Calu3 (cell line): Measurements from ENCODE around the gene C4BPA. TPM values are rescaled to one million over a fixed set of nuclear protein-coding genes. Genes with fewer than 3 reads are reported as not detected.

Experiments
- BruUV-seq: library from RNA; stranded (reverse); fragments of 400-500 nt; replicated peaks from 2 replicates; lab custom pipeline; 2021; lab: Mats Ljungman, UMichigan
- CTCF ChIA-PET: fragments of 300-600 bp; sonication (Branson Sonifier 250); formaldehyde crosslinking; loops from one replicate; lab custom pipeline; 2022; ENCODE audit warnings: antibody characterized with exemption; lab: Charles Lee
- DNase-seq: peaks from one replicate; pipeline ENCODE4 v3.0.0; 2022
- H3K27ac Mint-ChIP-seq: one replicate; pipeline ENCODE4 v1.8.0; 2022; ENCODE audit warnings: mixed read lengths; ENCODE audit not compliant: unreplicated experiment
- H3K27me3 Mint-ChIP-seq: one replicate; pipeline ENCODE4 v1.8.0; 2022; ENCODE audit warnings: mixed read lengths; ENCODE audit not compliant: unreplicated experiment
- H3K36me3 Mint-ChIP-seq: one replicate; pipeline ENCODE4 v1.8.0; 2022; ENCODE audit warnings: mild to moderate bottlenecking, moderate library complexity, mixed read lengths; ENCODE audit not compliant: insufficient read depth, unreplicated experiment
- H3K4me1 Mint-ChIP-seq: one replicate; pipeline ENCODE4 v1.8.0; 2022; ENCODE audit warnings: mild to moderate bottlenecking, low read depth, mixed read lengths; ENCODE audit not compliant: unreplicated experiment
- H3K4me3 Mint-ChIP-seq: one replicate; pipeline ENCODE4 v1.8.0; 2022; ENCODE audit warnings: mild to moderate bottlenecking, low read depth, moderate library complexity, mixed read lengths; ENCODE audit not compliant: unreplicated experiment
- H3K9me3 Mint-ChIP-seq: one replicate; pipeline ENCODE4 v1.8.0; 2022; ENCODE audit warnings: low read depth, mixed read lengths; ENCODE audit not compliant: unreplicated experiment
- intact Hi-C: fragments of 100-400 bp; cut with micrococcal nuclease; formaldehyde crosslinking; loops from one replicate; pipeline ENCODE4 v1.10.0; 2022; ENCODE audit not compliant: unreplicated experiment
- total RNA-seq: library from RNA; stranded (reverse); gene quantifications from 2 replicates; pipeline ENCODE4 v1.2.3, GENCODE V29; 2022
- TF ChIP-seq, protein P1 (sequence below): fragments of 200-600 bp; IDR thresholded peaks from one replicate; pipeline ENCODE4 v1.8.0; 2022; ENCODE audit warnings: antibody characterized with exemption; ENCODE audit not compliant: unreplicated experiment

Gene C4BPA
- total RNA-seq, 1 experiment from 2014 or later, result 1.0 TPM

DNA sequence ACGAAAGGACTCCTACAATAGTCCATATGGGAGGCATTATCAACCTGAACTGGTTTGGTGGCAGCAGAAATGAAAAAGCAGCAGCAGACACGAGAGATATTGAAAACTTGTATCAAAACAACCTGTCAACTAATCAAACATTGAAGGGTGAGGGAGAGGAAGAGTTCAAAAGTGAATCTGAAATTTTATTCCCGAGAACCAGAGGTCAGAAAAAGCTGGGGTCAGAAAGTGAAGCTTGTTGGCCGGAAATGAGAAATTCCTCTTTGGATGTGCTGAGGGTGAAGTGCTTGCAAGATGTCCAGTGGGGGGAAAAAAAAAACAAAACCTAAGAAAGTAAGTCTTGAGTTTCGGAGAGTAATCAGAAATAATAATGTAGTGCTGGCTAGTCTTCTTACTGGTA is 1.9 kb upstream of the C4BPA start:
- no TSS peak for BruUV-seq

DNA sequence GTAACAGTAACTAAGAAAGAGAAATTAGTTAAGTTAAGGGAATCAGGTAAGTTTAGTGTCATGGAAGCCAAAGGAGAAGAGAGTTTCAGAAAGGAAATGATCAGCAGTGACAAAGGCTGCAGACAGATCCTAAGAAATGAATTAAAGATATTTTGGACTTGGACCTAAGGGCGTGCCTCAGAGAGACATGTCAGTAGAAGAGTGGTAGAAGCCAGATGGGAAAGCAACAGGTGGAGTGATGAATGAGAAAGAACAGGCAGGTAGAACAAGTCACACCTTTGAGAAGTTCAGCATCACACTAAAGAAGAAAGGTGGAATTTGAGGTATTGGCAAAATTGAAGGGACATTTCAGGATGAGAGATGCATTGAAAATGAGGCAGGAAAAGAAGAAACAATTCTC is 1.4 kb upstream of the C4BPA start:
- intact Hi-C loops, result no loop called here
- no TSS peak for BruUV-seq
- H3K36me3 Mint-ChIP-seq, result no peaks in the 10 kb centered on the region
- DNase-seq, result no peak
- peaks cover 5% of the 10 kb centered on the region for H3K9me3 Mint-ChIP-seq
- no peaks in the 10 kb centered on the region for H3K27me3 Mint-ChIP-seq
- H3K4me1 Mint-ChIP-seq, result peaks cover 24% of the 10 kb centered on the region
- H3K4me3 Mint-ChIP-seq, result no peak overlapping the region
- TF ChIP-seq, protein P1, sequence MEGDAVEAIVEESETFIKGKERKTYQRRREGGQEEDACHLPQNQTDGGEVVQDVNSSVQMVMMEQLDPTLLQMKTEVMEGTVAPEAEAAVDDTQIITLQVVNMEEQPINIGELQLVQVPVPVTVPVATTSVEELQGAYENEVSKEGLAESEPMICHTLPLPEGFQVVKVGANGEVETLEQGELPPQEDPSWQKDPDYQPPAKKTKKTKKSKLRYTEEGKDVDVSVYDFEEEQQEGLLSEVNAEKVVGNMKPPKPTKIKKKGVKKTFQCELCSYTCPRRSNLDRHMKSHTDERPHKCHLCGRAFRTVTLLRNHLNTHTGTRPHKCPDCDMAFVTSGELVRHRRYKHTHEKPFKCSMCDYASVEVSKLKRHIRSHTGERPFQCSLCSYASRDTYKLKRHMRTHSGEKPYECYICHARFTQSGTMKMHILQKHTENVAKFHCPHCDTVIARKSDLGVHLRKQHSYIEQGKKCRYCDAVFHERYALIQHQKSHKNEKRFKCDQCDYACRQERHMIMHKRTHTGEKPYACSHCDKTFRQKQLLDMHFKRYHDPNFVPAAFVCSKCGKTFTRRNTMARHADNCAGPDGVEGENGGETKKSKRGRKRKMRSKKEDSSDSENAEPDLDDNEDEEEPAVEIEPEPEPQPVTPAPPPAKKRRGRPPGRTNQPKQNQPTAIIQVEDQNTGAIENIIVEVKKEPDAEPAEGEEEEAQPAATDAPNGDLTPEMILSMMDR, result no peak
- CTCF ChIA-PET, result no interaction called here
- no peak overlapping the region for H3K27ac Mint-ChIP-seq

More for the DNA sequence above, 1.9 kb upstream of the C4BPA start:
- Mint-ChIP-seq H3K36me3 (no peaks in the 10 kb centered on the region), H3K27ac (no peak overlapping the region), H3K4me1 (peaks cover 24% of the 10 kb centered on the region), H3K9me3 (peaks cover 5% of the 10 kb centered on the region), H3K4me3 (no peak overlapping the region), H3K27me3 (no peaks in the 10 kb centered on the region)
- TF ChIP-seq, protein P1, result no peak
- intact Hi-C loops, result no loop called here
- CTCF ChIA-PET, result no interaction called here
- no peak for DNase-seq

DNA sequence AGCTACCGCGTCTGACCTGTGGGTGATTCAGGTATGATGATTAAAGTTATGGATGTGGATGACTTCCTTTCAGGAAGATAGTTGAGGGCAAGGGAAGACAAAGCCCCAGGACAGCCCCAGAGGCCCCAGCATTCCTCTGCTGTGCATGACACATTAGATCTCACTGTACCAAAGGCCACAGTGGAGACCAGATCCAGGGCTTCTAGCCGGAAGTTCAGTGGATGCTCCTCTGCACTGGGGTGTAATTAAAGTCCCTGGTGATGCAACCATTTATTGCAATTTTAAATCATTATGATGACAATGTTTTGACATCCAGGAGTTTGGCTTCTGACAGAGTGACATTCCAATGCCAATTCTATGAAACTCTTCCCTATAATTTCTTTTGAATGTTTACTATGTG is 5.0 kb downstream of the C4BPA start:
- CTCF ChIA-PET, result no interaction called here
- Mint-ChIP-seq H3K4me1 (peaks cover 7% of the 10 kb centered on the region), H3K36me3 (no peaks in the 10 kb centered on the region), H3K27me3 (no peaks in the 10 kb centered on the region), H3K4me3 (no peak overlapping the region), H3K27ac (no peak overlapping the region), H3K9me3 (no peaks in the 10 kb centered on the region)
- DNase-seq, result no peak
- no TSS peak for BruUV-seq
- TF ChIP-seq, protein P1, result no peak
- intact Hi-C loops, result no loop called here

DNA sequence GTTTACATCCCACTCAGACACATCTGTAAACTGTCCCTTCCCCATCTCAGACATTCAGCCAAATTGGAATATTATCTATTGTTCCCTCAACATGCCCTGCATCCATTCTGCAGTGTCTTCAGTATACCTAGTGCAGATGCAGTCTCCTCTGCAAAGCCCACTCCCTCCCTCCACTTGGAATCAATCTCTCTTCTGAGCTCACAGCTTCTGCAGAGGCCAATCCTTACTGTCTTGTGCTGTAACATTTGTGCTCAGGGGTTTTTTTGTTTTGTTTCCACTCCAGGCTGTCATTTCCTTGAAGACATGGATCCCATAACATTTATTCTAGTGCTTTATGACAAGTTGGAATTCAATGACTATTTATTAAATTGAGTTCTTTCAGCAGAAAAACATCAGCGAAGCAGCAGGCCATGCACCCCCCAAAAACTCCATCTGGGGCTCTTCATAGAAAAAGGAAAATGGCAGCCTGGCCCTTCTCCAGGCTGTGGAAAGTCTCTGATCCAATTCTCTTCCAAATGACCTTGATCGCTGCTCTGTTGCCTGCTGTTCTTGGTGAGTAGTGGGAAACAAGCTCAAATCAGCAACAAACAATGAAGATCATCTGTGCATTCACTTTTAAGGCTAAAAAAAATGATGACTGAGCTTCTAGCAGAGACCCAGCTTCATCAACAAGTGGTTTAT is 8.7 kb downstream of the C4BPA start:
- CTCF ChIA-PET, result no interaction called here
- H3K4me1 Mint-ChIP-seq, result no peaks in the 10 kb centered on the region
- no peaks in the 10 kb centered on the region for H3K36me3 Mint-ChIP-seq
- H3K27ac Mint-ChIP-seq, result no peak overlapping the region
- BruUV-seq, result no TSS peak
- no peaks in the 10 kb centered on the region for H3K9me3 Mint-ChIP-seq
- no peak overlapping the region for H3K4me3 Mint-ChIP-seq
- TF ChIP-seq, protein P1, result no peak
- no peak for DNase-seq
- intact Hi-C loops, result no loop called here
- H3K27me3 Mint-ChIP-seq, result no peaks in the 10 kb centered on the region
